OCI-LY3 (cell line): ENCODE data around the gene GCC1.

Experiments
- CTCF ChIP-seq: fragments of 200-600, 300-600 bp; sonication (generic); IDR thresholded peaks from 2 replicates; pipeline ENCODE4 v1.5.1; 2014; ENCODE audit warnings: antibody characterized with exemption, low read length, low read depth
- EZH2phosphoT487 ChIP-seq: fragments of 200-600 bp; shearing (Covaris generic); IDR thresholded peaks from 2 replicates; pipeline ENCODE4 v1.6.1; 2018; ENCODE audit warnings: antibody characterized with exemption, mixed run types, low read depth

GRCh38 chr7:127628445-127628844 lies 43.0 kb upstream of the GCC1 start:
- TF ChIP-seq CTCF, result peak; percentile 22; the same call in 1 of the 2 replicates
- TF ChIP-seq EZH2phosphoT487, result no peak
